ENCODE results near the gene YOD1. TPM values are rescaled to one million over a fixed set of nuclear protein-coding genes. Genes with fewer than 3 reads are reported as not detected.
A peak's percentile ranks its signal among the peaks of the same experiment; 100 is the strongest.

YOD1 gene
- polyA plus RNA-seq, 1 donor (not counting 4 experiments of a cell fraction or from before 2014, with no cell fraction given), result 5.2 TPM

- Histone ChIP-seq H3K79me2 (ENCODE audit: control insufficient read depth, insufficient read depth, low read length) (peaks cover 48% of the 10 kb centered on the region), H4K20me1 (ENCODE audit: control insufficient read depth, extremely low read depth, insufficient read depth, low read length) (no peaks in the 10 kb centered on the region), H3K4me2 (ENCODE audit: control insufficient read depth, extremely low read depth, insufficient read depth, low read depth, low read length) (peak within 1 kb of the TSS; percentile 98), H3K27me3 (ENCODE audit: control insufficient read depth, extremely low read depth, insufficient read depth, low read length) (no peaks in the 10 kb centered on the region), H3K9ac (ENCODE audit: control insufficient read depth, extremely low read depth, insufficient read depth, low read length) (peak within 1 kb of the TSS; percentile 93), H3K4me1 (ENCODE audit: control insufficient read depth, extremely low read depth, insufficient read depth, low read length) (peaks cover 66% of the 10 kb centered on the region), H3K36me3 (ENCODE audit: control insufficient read depth in 2 of 2, extremely low read depth in 1 of 2, insufficient read depth in 2 of 2, low read length in 2 of 2) (peaks cover 1 to 23% of the 10 kb centered on the region in 2 experiments), H3K9me3 (ENCODE audit: control insufficient read depth, low read depth, low read length) (no peaks in the 10 kb centered on the region), H2AFZ (ENCODE audit: control insufficient read depth, low read length) (no peak within 1 kb of the TSS), H3K9me1 (ENCODE audit: control insufficient read depth, extremely low read depth, insufficient read depth, low read length) (no peaks in the 10 kb centered on the region), H3K27ac (ENCODE audit: control insufficient read depth, insufficient read depth, low read length) (peak within 1 kb of the TSS; percentile 99), H3K4me3 (ENCODE audit: control insufficient read depth in 2 of 3, extremely low read depth in 1 of 3, insufficient read depth in 2 of 3, low read depth in 1 of 3, low read length in 3 of 3) (peak within 1 kb of the TSS; percentile 70 to 94 (median 81))
- dilution Hi-C loops (cut with MboI; ENCODE audit: extremely low pct_ligation_motif_present, low sequenced_read_pairs), result no loop called here
- FAIRE-seq (peak; percentile 94), DNase-seq (ENCODE audit: low read depth, low spot score) (peak; percentile 92)
- TF ChIP-seq, protein P1, sequence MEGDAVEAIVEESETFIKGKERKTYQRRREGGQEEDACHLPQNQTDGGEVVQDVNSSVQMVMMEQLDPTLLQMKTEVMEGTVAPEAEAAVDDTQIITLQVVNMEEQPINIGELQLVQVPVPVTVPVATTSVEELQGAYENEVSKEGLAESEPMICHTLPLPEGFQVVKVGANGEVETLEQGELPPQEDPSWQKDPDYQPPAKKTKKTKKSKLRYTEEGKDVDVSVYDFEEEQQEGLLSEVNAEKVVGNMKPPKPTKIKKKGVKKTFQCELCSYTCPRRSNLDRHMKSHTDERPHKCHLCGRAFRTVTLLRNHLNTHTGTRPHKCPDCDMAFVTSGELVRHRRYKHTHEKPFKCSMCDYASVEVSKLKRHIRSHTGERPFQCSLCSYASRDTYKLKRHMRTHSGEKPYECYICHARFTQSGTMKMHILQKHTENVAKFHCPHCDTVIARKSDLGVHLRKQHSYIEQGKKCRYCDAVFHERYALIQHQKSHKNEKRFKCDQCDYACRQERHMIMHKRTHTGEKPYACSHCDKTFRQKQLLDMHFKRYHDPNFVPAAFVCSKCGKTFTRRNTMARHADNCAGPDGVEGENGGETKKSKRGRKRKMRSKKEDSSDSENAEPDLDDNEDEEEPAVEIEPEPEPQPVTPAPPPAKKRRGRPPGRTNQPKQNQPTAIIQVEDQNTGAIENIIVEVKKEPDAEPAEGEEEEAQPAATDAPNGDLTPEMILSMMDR (optimal IDR thresholded peaks at IDR 0.05 in 1 of 3, IDR thresholded peaks at IDR 0.05 in 1 of 3, conservative IDR thresholded peaks at IDR 0.05 in 1 of 3; ENCODE audit: extremely low read depth in 1 of 3, insufficient read depth in 2 of 3, low read length in 3 of 3), result no peak
- no peak for TF ChIP-seq EZH2 (IDR thresholded peaks at IDR 0.05; ENCODE audit: low read length)
Measured at GRCh38 chr1:207032528-207033017, 18.4 kb downstream of the YOD1 start, which contains the start of gene C1orf116. Gene C1orf116 (minus strand): TSS chr1:207032756. CDS start chr1:207027598, 5,158 bp downstream.

DNA sequence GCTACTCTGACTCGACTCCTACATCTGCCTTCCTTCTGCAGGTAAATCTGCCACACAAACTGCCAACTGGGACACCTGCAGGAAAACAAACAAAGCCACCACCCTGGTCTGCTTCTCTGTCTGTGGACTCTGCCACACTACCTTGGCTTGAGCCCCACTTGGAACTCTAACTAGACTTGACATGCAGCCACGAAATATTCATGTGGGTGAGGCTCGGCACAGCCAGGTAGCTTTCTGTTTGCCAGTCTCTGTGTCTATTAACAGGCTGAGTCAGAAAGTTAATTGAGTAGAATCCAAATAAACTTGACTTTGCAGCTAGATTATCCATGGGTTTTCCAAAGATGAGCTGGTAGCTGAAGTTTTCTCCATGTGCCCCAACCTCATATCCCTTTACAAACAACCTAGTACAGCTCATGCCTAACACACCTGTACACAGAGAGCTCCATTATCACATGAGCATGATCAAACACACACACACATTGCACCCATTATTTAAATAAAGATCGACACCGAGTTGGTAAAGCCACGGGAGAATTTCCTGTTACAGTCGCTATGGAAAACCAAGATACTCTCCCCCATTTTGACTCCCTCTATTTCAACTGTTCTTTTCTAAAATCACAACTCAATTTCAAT is 19.3 kb downstream of the YOD1 start:
- TF ChIP-seq, protein P1 (optimal IDR thresholded peaks at IDR 0.05 in 1 of 3, IDR thresholded peaks at IDR 0.05 in 1 of 3, conservative IDR thresholded peaks at IDR 0.05 in 1 of 3; ENCODE audit: extremely low read depth in 1 of 3, insufficient read depth in 2 of 3, low read length in 3 of 3), result no peak
- no peak for TF ChIP-seq EZH2 (IDR thresholded peaks at IDR 0.05; ENCODE audit: low read length)
- peaks cover 52% of the 10 kb centered on the region for H3K79me2 ChIP-seq (ENCODE audit: control insufficient read depth, insufficient read depth, low read length)
- dilution Hi-C loops (cut with MboI; ENCODE audit: extremely low pct_ligation_motif_present, low sequenced_read_pairs), result no loop called here
- peak overlapping the region; percentile 99 for H3K27ac ChIP-seq (ENCODE audit: control insufficient read depth, insufficient read depth, low read length)
- no peaks in the 10 kb centered on the region for H3K9me1 ChIP-seq (ENCODE audit: control insufficient read depth, extremely low read depth, insufficient read depth, low read length)
- peak overlapping the region; percentile 93 for H3K9ac ChIP-seq (ENCODE audit: control insufficient read depth, extremely low read depth, insufficient read depth, low read length)
- FAIRE-seq (peak; percentile 57), DNase-seq (ENCODE audit: low read depth, low spot score) (no peak)
- no peaks in the 10 kb centered on the region for H4K20me1 ChIP-seq (ENCODE audit: control insufficient read depth, extremely low read depth, insufficient read depth, low read length)
- peaks cover 72% of the 10 kb centered on the region for H3K4me1 ChIP-seq (ENCODE audit: control insufficient read depth, extremely low read depth, insufficient read depth, low read length)
- H2AFZ ChIP-seq (ENCODE audit: control insufficient read depth, low read length), result no peak overlapping the region
- peak overlapping the region; percentile 98 for H3K4me2 ChIP-seq (ENCODE audit: control insufficient read depth, extremely low read depth, insufficient read depth, low read depth, low read length)
- H3K27me3 ChIP-seq (ENCODE audit: control insufficient read depth, extremely low read depth, insufficient read depth, low read length), result no peaks in the 10 kb centered on the region
- H3K9me3 ChIP-seq (ENCODE audit: control insufficient read depth, low read depth, low read length), result no peaks in the 10 kb centered on the region
- peak overlapping the region; percentile 70 to 94 (median 81) for H3K4me3 ChIP-seq (ENCODE audit: control insufficient read depth in 2 of 3, extremely low read depth in 1 of 3, insufficient read depth in 2 of 3, low read depth in 1 of 3, low read length in 3 of 3)
- H3K36me3 ChIP-seq (ENCODE audit: control insufficient read depth in 2 of 2, extremely low read depth in 1 of 2, insufficient read depth in 2 of 2, low read length in 2 of 2), result peaks cover 1 to 24% of the 10 kb centered on the region in 2 experiments

Data from keratinocyte (primary cell).